ENCODE data around the gene EPHA4. TPM values are rescaled to one million over a fixed set of nuclear protein-coding genes. Genes with fewer than 3 reads are reported as not detected.

Gene EPHA4
- total and polyA plus RNA-seq, 5 donors from 2014 or later, result 7.1 to 23.5 (median 12.0) TPM

- H3K4me1 Mint-ChIP-seq, result peaks cover 0 to 5% (median 2%) of the 10 kb centered on the region in 4 donors
- no peak overlapping the region for H3K27ac Mint-ChIP-seq
- Histone ChIP-seq H3K9me3 (ENCODE audit: control insufficient read depth in 2 of 2, low read length in 2 of 2) (no peaks in the 10 kb centered on the region), H3K27ac (ENCODE audit: insufficient read depth, low read length, poor library complexity, severe bottlenecking) (no peak overlapping the region), H3K27me3 (ENCODE audit: control insufficient read depth, insufficient read depth, low read length) (no peaks in the 10 kb centered on the region), H3K36me3 (ENCODE audit: control insufficient read depth, insufficient read depth, low read length) (peaks cover 31% of the 10 kb centered on the region), H3K4me1 (ENCODE audit: control insufficient read depth, insufficient read depth, low read length, poor library complexity, severe bottlenecking) (no peaks in the 10 kb centered on the region), H3K4me3 (ENCODE audit: low read depth, low read length) (no peak overlapping the region)
- peaks cover 20% of the 10 kb centered on the region for H3K36me3 Mint-ChIP-seq
- H3K4me3 Mint-ChIP-seq, result no peak overlapping the region
- no peak for ATAC-seq (ENCODE audit: low read depth in 2 of 2)
- H3K27me3 Mint-ChIP-seq, result no peaks in the 10 kb centered on the region
- no peaks in the 10 kb centered on the region for H3K9me3 Mint-ChIP-seq
- DNase-seq, result no peak
These were observed 142.2 kb downstream of the EPHA4 start for GRCh38 chr2:221429741-221430491.

GRCh38 chr2:221428896-221429295 is 143.2 kb downstream of the EPHA4 start:
- Histone ChIP-seq H3K4me3 (ENCODE audit: low read depth, low read length) (no peak overlapping the region), H3K36me3 (ENCODE audit: control insufficient read depth, insufficient read depth, low read length) (peaks cover 35% of the 10 kb centered on the region), H3K9me3 (ENCODE audit: control insufficient read depth in 2 of 2, low read length in 2 of 2) (no peaks in the 10 kb centered on the region), H3K4me1 (ENCODE audit: control insufficient read depth, insufficient read depth, low read length, poor library complexity, severe bottlenecking) (no peaks in the 10 kb centered on the region), H3K27me3 (ENCODE audit: control insufficient read depth, insufficient read depth, low read length) (no peaks in the 10 kb centered on the region), H3K27ac (ENCODE audit: insufficient read depth, low read length, poor library complexity, severe bottlenecking) (no peak overlapping the region)
- H3K4me3 Mint-ChIP-seq, result no peak overlapping the region
- H3K27ac Mint-ChIP-seq, result peak overlapping the region in 1 of 3 donors; percentile 12
- no peaks in the 10 kb centered on the region for H3K27me3 Mint-ChIP-seq
- peaks cover 18% of the 10 kb centered on the region for H3K36me3 Mint-ChIP-seq
- H3K4me1 Mint-ChIP-seq, result peaks cover 0 to 5% (median 2%) of the 10 kb centered on the region in 4 donors
- DNase-seq, result no peak
- H3K9me3 Mint-ChIP-seq, result no peaks in the 10 kb centered on the region
- ATAC-seq (ENCODE audit: low read depth in 2 of 2), result no peak

GRCh38 chr2:221426929-221427328 is 145.2 kb downstream of the EPHA4 start:
- Mint-ChIP-seq H3K27ac (peak overlapping the region in 1 of 3 donors; percentile 32), H3K9me3 (peaks cover 0 to 3% (median 0%) of the 10 kb centered on the region in 7 donors), H3K4me3 (no peak overlapping the region), H3K36me3 (peaks cover 10% of the 10 kb centered on the region), H3K4me1 (peaks cover 0 to 10% (median 4%) of the 10 kb centered on the region in 4 donors), H3K27me3 (no peaks in the 10 kb centered on the region)
- Histone ChIP-seq H3K4me1 (ENCODE audit: control insufficient read depth, insufficient read depth, low read length, poor library complexity, severe bottlenecking) (peaks cover 4% of the 10 kb centered on the region), H3K27me3 (ENCODE audit: control insufficient read depth, insufficient read depth, low read length) (no peaks in the 10 kb centered on the region), H3K4me3 (ENCODE audit: low read depth, low read length) (no peak overlapping the region), H3K9me3 (ENCODE audit: control insufficient read depth in 2 of 2, low read length in 2 of 2) (no peaks in the 10 kb centered on the region), H3K36me3 (ENCODE audit: control insufficient read depth, insufficient read depth, low read length) (peaks cover 29% of the 10 kb centered on the region), H3K27ac (ENCODE audit: insufficient read depth, low read length, poor library complexity, severe bottlenecking) (no peak overlapping the region)
- no peak for DNase-seq
- no peak for ATAC-seq (ENCODE audit: low read depth in 2 of 2)

DNA sequence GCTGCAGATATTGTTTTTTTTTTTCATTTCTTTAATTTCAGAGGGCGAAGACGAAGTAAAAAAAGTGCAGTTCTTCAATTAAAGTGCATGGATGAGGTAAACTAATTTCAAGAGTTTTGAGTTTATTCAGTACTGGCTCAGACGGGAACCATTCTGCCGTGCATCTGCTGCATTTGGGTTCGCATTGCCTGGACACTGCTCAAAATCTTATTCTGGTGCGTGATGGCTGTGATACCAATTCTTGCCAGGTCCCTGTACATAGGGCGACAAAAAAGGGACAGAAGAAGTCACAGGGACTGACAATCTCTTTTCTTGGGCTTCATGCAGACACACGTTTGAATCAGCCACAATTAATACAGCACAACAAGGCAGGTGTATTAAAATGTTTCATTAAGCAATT is 146.2 kb downstream of the EPHA4 start:
- Mint-ChIP-seq H3K27me3 (no peaks in the 10 kb centered on the region), H3K36me3 (peaks cover 10% of the 10 kb centered on the region), H3K9me3 (peaks cover 0 to 3% (median 0%) of the 10 kb centered on the region in 7 donors), H3K4me1 (peaks cover 1 to 10% (median 5%) of the 10 kb centered on the region in 4 donors), H3K27ac (no peak overlapping the region), H3K4me3 (no peak overlapping the region)
- no peak for DNase-seq
- Histone ChIP-seq H3K9me3 (ENCODE audit: control insufficient read depth in 2 of 2, low read length in 2 of 2) (no peaks in the 10 kb centered on the region), H3K4me1 (ENCODE audit: control insufficient read depth, insufficient read depth, low read length, poor library complexity, severe bottlenecking) (peaks cover 4% of the 10 kb centered on the region), H3K27me3 (ENCODE audit: control insufficient read depth, insufficient read depth, low read length) (no peaks in the 10 kb centered on the region), H3K4me3 (ENCODE audit: low read depth, low read length) (no peak overlapping the region), H3K36me3 (ENCODE audit: control insufficient read depth, insufficient read depth, low read length) (peaks cover 28% of the 10 kb centered on the region), H3K27ac (ENCODE audit: insufficient read depth, low read length, poor library complexity, severe bottlenecking) (no peak overlapping the region)
- ATAC-seq (ENCODE audit: low read depth in 2 of 2), result no peak

DNA sequence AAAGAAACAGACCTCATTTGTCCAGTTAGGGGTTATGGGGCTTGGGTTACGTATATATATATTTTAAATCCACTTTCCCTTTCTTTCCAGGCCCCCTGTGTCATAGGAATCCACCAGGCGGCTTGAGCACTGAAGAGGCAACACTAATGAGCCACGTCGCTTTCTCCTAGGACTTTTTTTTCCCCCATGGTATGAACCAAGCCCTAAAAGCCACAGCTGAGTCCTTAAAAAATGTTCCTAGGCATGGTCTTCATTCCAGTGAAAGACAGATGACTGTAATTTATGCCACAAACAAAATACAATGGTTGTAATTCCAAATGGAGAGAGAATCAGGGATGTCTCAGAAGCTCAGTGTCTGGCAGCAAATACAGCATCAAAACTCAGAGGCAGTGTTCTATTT is 146.8 kb downstream of the EPHA4 start:
- Histone ChIP-seq H3K36me3 (ENCODE audit: control insufficient read depth, insufficient read depth, low read length) (peaks cover 28% of the 10 kb centered on the region), H3K4me3 (ENCODE audit: low read depth, low read length) (no peak overlapping the region), H3K4me1 (ENCODE audit: control insufficient read depth, insufficient read depth, low read length, poor library complexity, severe bottlenecking) (peaks cover 9% of the 10 kb centered on the region), H3K27me3 (ENCODE audit: control insufficient read depth, insufficient read depth, low read length) (no peaks in the 10 kb centered on the region), H3K27ac (ENCODE audit: insufficient read depth, low read length, poor library complexity, severe bottlenecking) (no peak overlapping the region), H3K9me3 (ENCODE audit: control insufficient read depth in 2 of 2, low read length in 2 of 2) (no peaks in the 10 kb centered on the region)
- H3K4me3 Mint-ChIP-seq, result no peak overlapping the region
- H3K4me1 Mint-ChIP-seq, result peaks cover 6 to 11% (median 10%) of the 10 kb centered on the region in 4 donors
- H3K9me3 Mint-ChIP-seq, result peaks cover 0 to 3% (median 0%) of the 10 kb centered on the region in 7 donors
- H3K36me3 Mint-ChIP-seq, result peaks cover 10% of the 10 kb centered on the region
- H3K27ac Mint-ChIP-seq, result no peak overlapping the region
- no peaks in the 10 kb centered on the region for H3K27me3 Mint-ChIP-seq
- ATAC-seq (ENCODE audit: low read depth in 2 of 2), result no peak
- DNase-seq, result no peak

- peaks cover 17% of the 10 kb centered on the region for H3K4me1 ChIP-seq (ENCODE audit: control insufficient read depth, insufficient read depth, low read length, poor library complexity, severe bottlenecking)
- H3K4me3 ChIP-seq (ENCODE audit: low read depth, low read length), result no peak overlapping the region
- no peak overlapping the region for H3K27ac ChIP-seq (ENCODE audit: insufficient read depth, low read length, poor library complexity, severe bottlenecking)
- H3K4me1 Mint-ChIP-seq, result peaks cover 14 to 25% (median 18%) of the 10 kb centered on the region in 4 donors
- no peak for ATAC-seq (ENCODE audit: low read depth in 2 of 2)
- no peaks in the 10 kb centered on the region for H3K9me3 ChIP-seq (ENCODE audit: control insufficient read depth in 2 of 2, low read length in 2 of 2)
- no peak overlapping the region for H3K27ac Mint-ChIP-seq
- no peak for DNase-seq
- H3K4me3 Mint-ChIP-seq, result no peak overlapping the region
- H3K36me3 ChIP-seq (ENCODE audit: control insufficient read depth, insufficient read depth, low read length), result peaks cover 22% of the 10 kb centered on the region
- H3K27me3 Mint-ChIP-seq, result peaks cover 4% of the 10 kb centered on the region
- no peaks in the 10 kb centered on the region for H3K27me3 ChIP-seq (ENCODE audit: control insufficient read depth, insufficient read depth, low read length)
- H3K36me3 Mint-ChIP-seq, result peaks cover 14% of the 10 kb centered on the region
- H3K9me3 Mint-ChIP-seq, result peaks cover 0 to 3% (median 0%) of the 10 kb centered on the region in 7 donors
These were observed 148.8 kb downstream of the EPHA4 start for GRCh38 chr2:221423210-221423804.

- Histone ChIP-seq H3K9me3 (ENCODE audit: control insufficient read depth in 2 of 2, low read length in 2 of 2) (no peaks in the 10 kb centered on the region), H3K36me3 (ENCODE audit: control insufficient read depth, insufficient read depth, low read length) (peaks cover 22% of the 10 kb centered on the region), H3K27me3 (ENCODE audit: control insufficient read depth, insufficient read depth, low read length) (no peaks in the 10 kb centered on the region), H3K4me3 (ENCODE audit: low read depth, low read length) (no peak overlapping the region), H3K4me1 (ENCODE audit: control insufficient read depth, insufficient read depth, low read length, poor library complexity, severe bottlenecking) (peaks cover 17% of the 10 kb centered on the region), H3K27ac (ENCODE audit: insufficient read depth, low read length, poor library complexity, severe bottlenecking) (no peak overlapping the region)
- DNase-seq, result no peak
- Mint-ChIP-seq H3K27me3 (peaks cover 4% of the 10 kb centered on the region), H3K4me3 (no peak overlapping the region), H3K4me1 (peaks cover 14 to 26% (median 17%) of the 10 kb centered on the region in 4 donors), H3K27ac (no peak overlapping the region), H3K9me3 (peaks cover 0 to 3% (median 0%) of the 10 kb centered on the region in 7 donors), H3K36me3 (peaks cover 14% of the 10 kb centered on the region)
- ATAC-seq (ENCODE audit: low read depth in 2 of 2), result no peak
These were observed 149.4 kb downstream of the EPHA4 start for GRCh38 chr2:221422516-221423209.
